OCI-LY1 (cell line): Measurements from ENCODE around the gene CDX2.

Experiments used
- H2AFZ ChIP-seq: fragments of 200-600 bp; sonication (generic), shearing (Covaris generic); 2 replicates; pipeline ENCODE4 v1.6.0; 2014; ENCODE audit warnings: antibody characterized with exemption, mild to moderate bottlenecking, low read length
- H3F3A ChIP-seq: fragments of 200-600 bp; sonication (generic), shearing (Covaris generic); 2 replicates; pipeline ENCODE4 v1.6.0; 2014; ENCODE audit warnings: mild to moderate bottlenecking, antibody characterized with exemption, low read length, moderate library complexity; ENCODE audit not compliant: insufficient read depth
- H3K27ac ChIP-seq: fragments of 200-600 bp; sonication (generic); 2 replicates; pipeline ENCODE4 v1.5.1; 2014; ENCODE audit warnings: low read length, mixed run types, mild to moderate bottlenecking, low read depth; ENCODE audit not compliant: poor library complexity, severe bottlenecking
- H3K27me3 ChIP-seq: fragments of 200-600 bp; sonication (generic); 2 replicates; pipeline ENCODE4 v1.6.0; 2014; ENCODE audit warnings: antibody characterized with exemption, mild to moderate bottlenecking, low read length, moderate library complexity; ENCODE audit not compliant: insufficient read depth
- H3K36me3 ChIP-seq: fragments of 200-600 bp; sonication (generic); 2 replicates; pipeline ENCODE4 v1.6.1; 2014; ENCODE audit warnings: mild to moderate bottlenecking, antibody characterized with exemption, low read length, moderate library complexity, mixed read lengths; ENCODE audit not compliant: insufficient read depth
- H3K4me1 ChIP-seq: fragments of 200-600 bp; sonication (generic); 2 replicates; pipeline ENCODE4 v1.5.1; 2014; ENCODE audit warnings: mild to moderate bottlenecking, low read length, moderate library complexity; ENCODE audit not compliant: insufficient read depth, severe bottlenecking
- H3K4me2 ChIP-seq: fragments of 200-600 bp; sonication (generic), shearing (Covaris generic); 2 replicates; pipeline ENCODE4 v1.6.1; 2014; ENCODE audit warnings: low read length
- H3K4me3 ChIP-seq: fragments of 200-600 bp; sonication (generic); 2 replicates; pipeline ENCODE4 v1.5.1; 2014; ENCODE audit warnings: low read length, low read depth, mild to moderate bottlenecking, mixed read lengths; ENCODE audit not compliant: poor library complexity, severe bottlenecking
- H3K79me2 ChIP-seq: fragments of 200-600 bp; shearing (Covaris generic); 2 replicates; pipeline ENCODE4 v1.6.1; 2016; ENCODE audit warnings: mixed run types, low read length, mixed read lengths; ENCODE audit not compliant: insufficient read depth
- H3K9ac ChIP-seq: fragments of 200-600 bp; sonication (generic), shearing (Covaris generic); 2 replicates; pipeline ENCODE4 v1.6.1; 2014; ENCODE audit warnings: mild to moderate bottlenecking, low read length, mixed read lengths
- H3K9me2 ChIP-seq: fragments of 200-600 bp; sonication (generic), shearing (Covaris generic); 2 replicates; pipeline ENCODE4 v1.6.1; 2014; ENCODE audit warnings: low read depth, mild to moderate bottlenecking, low read length, mixed read lengths
- H3K9me3 ChIP-seq: fragments of 200-600 bp; shearing (Covaris generic); 2 replicates; pipeline ENCODE4 v1.6.1; 2014; ENCODE audit warnings: low read length, mixed read lengths
- H4K20me1 ChIP-seq: fragments of 200-600 bp; sonication (generic), shearing (Covaris generic); 2 replicates; pipeline ENCODE4 v1.6.0; 2016; ENCODE audit warnings: mild to moderate bottlenecking, low read length; ENCODE audit not compliant: insufficient read depth
- EZH2 ChIP-seq: fragments of 200-600 bp; sonication (generic), shearing (Covaris generic); IDR thresholded peaks from 2 replicates; pipeline ENCODE4 v1.8.0; 2017; ENCODE audit warnings: borderline replicate concordance, mixed run types, mild to moderate bottlenecking, antibody characterized with exemption, low read length, moderate library complexity, mixed read lengths
- TF ChIP-seq, protein P1 (sequence below): fragments of 200-600 bp; sonication (generic), shearing (Covaris generic); IDR thresholded peaks from 2 replicates; pipeline ENCODE4 v1.5.1; 2017; ENCODE audit warnings: mild to moderate bottlenecking, antibody characterized with exemption, low read length, moderate library complexity, mixed read lengths

Gene CDX2

GRCh38 chr13:27919659-27919933 lies 49.5 kb downstream of the CDX2 start:
- H3K27me3 ChIP-seq = no peaks in the 10 kb centered on the region
- no peaks in the 10 kb centered on the region for H3K9me2 ChIP-seq
- TF ChIP-seq EZH2 = no peak
- no peaks in the 10 kb centered on the region for H3K36me3 ChIP-seq
- no peak overlapping the region for H3K9ac ChIP-seq
- no peak overlapping the region for H2AFZ ChIP-seq
- no peaks in the 10 kb centered on the region for H3F3A ChIP-seq
- no peak overlapping the region for H3K4me3 ChIP-seq
- no peaks in the 10 kb centered on the region for H4K20me1 ChIP-seq
- H3K79me2 ChIP-seq = no peaks in the 10 kb centered on the region
- H3K9me3 ChIP-seq = no peaks in the 10 kb centered on the region
- H3K4me1 ChIP-seq = no peaks in the 10 kb centered on the region
- H3K4me2 ChIP-seq = no peak overlapping the region
- H3K27ac ChIP-seq = no peak overlapping the region

DNA sequence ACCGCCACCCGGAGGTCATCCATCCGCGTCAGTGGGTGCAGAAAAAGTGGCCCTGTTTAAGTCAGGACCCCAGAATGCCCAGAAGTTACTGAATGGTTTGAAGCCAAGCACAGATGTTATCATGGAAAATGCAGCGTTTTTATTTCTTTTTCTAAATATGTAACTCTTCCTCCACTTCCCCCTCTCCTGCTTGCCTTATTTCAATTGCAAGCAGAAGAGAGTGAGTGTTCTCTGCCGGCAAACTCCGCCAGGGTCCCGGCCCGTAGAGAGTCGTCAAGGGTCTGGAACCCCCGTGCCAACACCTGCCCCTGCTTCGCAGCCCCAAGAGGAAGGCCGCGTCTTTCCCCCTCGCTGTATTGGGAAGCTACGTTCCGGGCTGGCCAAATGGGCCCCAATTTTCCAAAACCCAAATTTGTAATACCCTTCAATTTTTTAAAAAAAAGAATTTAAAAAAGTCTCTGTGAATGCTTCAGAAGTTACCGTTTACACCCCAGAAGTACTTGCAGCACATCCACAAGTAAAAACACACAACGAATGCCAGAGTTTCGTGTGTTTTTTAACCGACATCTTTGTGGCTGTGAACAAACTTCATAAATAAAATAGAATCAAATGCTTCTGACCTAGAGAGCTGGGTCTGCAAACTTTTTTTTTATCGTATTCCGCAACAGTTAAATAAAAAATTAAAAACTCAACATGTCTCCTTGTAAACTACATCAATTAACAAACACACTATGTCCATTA lies 50.0 kb downstream of the CDX2 start:
- no peak overlapping the region for H2AFZ ChIP-seq
- no peak overlapping the region for H3K4me3 ChIP-seq
- no peaks in the 10 kb centered on the region for H3K79me2 ChIP-seq
- H3K4me2 ChIP-seq = no peak overlapping the region
- no peaks in the 10 kb centered on the region for H3K36me3 ChIP-seq
- no peak for TF ChIP-seq EZH2
- TF ChIP-seq, protein P1, sequence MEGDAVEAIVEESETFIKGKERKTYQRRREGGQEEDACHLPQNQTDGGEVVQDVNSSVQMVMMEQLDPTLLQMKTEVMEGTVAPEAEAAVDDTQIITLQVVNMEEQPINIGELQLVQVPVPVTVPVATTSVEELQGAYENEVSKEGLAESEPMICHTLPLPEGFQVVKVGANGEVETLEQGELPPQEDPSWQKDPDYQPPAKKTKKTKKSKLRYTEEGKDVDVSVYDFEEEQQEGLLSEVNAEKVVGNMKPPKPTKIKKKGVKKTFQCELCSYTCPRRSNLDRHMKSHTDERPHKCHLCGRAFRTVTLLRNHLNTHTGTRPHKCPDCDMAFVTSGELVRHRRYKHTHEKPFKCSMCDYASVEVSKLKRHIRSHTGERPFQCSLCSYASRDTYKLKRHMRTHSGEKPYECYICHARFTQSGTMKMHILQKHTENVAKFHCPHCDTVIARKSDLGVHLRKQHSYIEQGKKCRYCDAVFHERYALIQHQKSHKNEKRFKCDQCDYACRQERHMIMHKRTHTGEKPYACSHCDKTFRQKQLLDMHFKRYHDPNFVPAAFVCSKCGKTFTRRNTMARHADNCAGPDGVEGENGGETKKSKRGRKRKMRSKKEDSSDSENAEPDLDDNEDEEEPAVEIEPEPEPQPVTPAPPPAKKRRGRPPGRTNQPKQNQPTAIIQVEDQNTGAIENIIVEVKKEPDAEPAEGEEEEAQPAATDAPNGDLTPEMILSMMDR = no peak
- H3K4me1 ChIP-seq = no peaks in the 10 kb centered on the region
- no peak overlapping the region for H3K9ac ChIP-seq
- no peaks in the 10 kb centered on the region for H3K9me2 ChIP-seq
- no peaks in the 10 kb centered on the region for H3F3A ChIP-seq
- H4K20me1 ChIP-seq = no peaks in the 10 kb centered on the region
- no peaks in the 10 kb centered on the region for H3K9me3 ChIP-seq
- H3K27me3 ChIP-seq = no peaks in the 10 kb centered on the region
- H3K27ac ChIP-seq = no peak overlapping the region

DNA sequence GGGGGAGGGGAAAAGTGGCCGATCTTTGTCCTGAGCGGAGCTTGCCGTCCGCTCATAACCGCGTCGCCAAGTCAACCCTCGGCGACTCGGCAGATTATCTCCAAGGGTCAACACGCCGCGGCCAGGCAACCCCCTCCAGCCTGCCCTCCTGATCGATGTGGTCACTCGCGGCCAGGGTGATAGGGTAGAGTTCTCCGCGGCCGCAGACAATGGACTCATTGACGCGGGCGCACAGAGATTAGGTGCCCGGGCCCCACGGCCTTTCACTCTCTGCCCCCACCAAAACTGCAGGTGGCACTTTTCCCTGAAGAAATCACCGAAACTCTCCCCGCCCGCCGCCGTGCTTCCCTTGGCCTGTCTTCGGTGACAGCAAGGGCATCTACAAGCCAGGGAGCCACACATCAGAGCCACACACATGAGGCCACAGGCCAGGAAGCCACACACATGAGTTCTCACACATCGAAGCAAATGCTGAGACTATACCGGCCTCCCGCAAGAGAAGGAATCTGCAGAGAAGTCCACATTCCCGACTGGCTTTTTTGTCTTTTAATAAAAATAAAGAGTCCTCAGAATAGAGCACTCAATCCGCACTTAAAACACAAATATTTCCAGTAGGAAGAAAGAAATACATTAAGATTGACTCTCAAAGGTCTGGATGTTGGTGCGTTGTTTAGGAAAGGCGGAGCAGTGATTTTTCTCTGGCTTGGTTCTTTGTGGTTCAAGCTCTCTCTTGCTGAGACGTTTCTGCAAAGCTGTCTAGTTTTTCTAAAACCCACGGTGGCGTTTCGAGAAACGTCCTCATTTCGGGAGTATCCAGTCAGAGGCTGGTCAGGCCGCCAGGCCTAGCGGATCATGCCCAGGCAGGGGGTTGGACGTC lies 50.8 kb downstream of the CDX2 start:
- H3K4me2 ChIP-seq = no peak overlapping the region
- H3K27ac ChIP-seq = no peak overlapping the region
- no peaks in the 10 kb centered on the region for H4K20me1 ChIP-seq
- no peaks in the 10 kb centered on the region for H3K27me3 ChIP-seq
- no peaks in the 10 kb centered on the region for H3K9me3 ChIP-seq
- H3K9ac ChIP-seq = no peak overlapping the region
- no peaks in the 10 kb centered on the region for H3K79me2 ChIP-seq
- H3K4me3 ChIP-seq = no peak overlapping the region
- no peak for TF ChIP-seq EZH2
- TF ChIP-seq, protein P1 = no peak
- no peak overlapping the region for H2AFZ ChIP-seq
- no peaks in the 10 kb centered on the region for H3K36me3 ChIP-seq
- no peaks in the 10 kb centered on the region for H3K9me2 ChIP-seq
- no peaks in the 10 kb centered on the region for H3F3A ChIP-seq
- H3K4me1 ChIP-seq = no peaks in the 10 kb centered on the region
